B cell (primary cell): ENCODE measurements around the gene IKBKG. TPM values are rescaled to one million over a fixed set of nuclear protein-coding genes. Genes with fewer than 3 reads are reported as not detected.
A peak's percentile ranks its signal among the peaks of the same experiment; 100 is the strongest.
"Not testable (repeated sequence)": the region's sequence is repeated elsewhere in the genome, so short reads cannot be mapped to it uniquely, and the experiment has no call there.

Source experiments
- ATAC-seq: fragments of 200-7000 bp; cut with Tn5 transposase; one replicate; pipeline ENCODE4 v1.10.0; 2021; ENCODE audit warnings: low read depth, mild to moderate bottlenecking, moderate number of reproducible peaks, moderate library complexity
- CTCF ChIA-PET: fragments of 350-600 bp; sonication (Branson Sonifier 250); formaldehyde crosslinking; loops from one replicate; lab custom pipeline; 2021; ENCODE audit warnings: antibody characterized with exemption, inconsistent platforms; lab: Charles Lee
- POLR2A ChIA-PET: fragments of 350-600 bp; sonication (Branson Sonifier 250); formaldehyde crosslinking; loops from one replicate; lab custom pipeline; 2021; ENCODE audit warnings: antibody characterized with exemption; lab: Charles Lee
- DNase-seq: peaks from one replicate; pipeline ENCODE4 v3.0.0; 2013
- H2AFZ ChIP-seq: 2 replicates; pipeline ENCODE4 v1.6.1; 2012; ENCODE audit warnings: mild to moderate bottlenecking, low read depth, low read length; ENCODE audit not compliant: insufficient read depth, poor library complexity, severe bottlenecking
- H3K27ac ChIP-seq, 2 donors: 1 replicate in 1 of 2; 2 replicates in 1 of 2; pipeline ENCODE4 v1.5.1; 2012 to 2013; ENCODE audit warnings: low read length in 2 of 2, mild to moderate bottlenecking in 2 of 2, moderate library complexity in 1 of 2
- H3K27me3 ChIP-seq, 4 experiments: fragments of 200-600 bp in 1 of 4; sonication (generic) in 1 of 4; replicated peaks in 1 of 4; 1 replicate in 2 of 4; 2 replicates in 2 of 4; pipeline versions ENCODE4 v1.6.1 to v1.7.0; 2013 to 2016; ENCODE audit warnings: low read length in 3 of 4, mild to moderate bottlenecking in 2 of 4, mixed read lengths in 1 of 4, moderate library complexity in 1 of 4; ENCODE audit not compliant: insufficient read depth in 4 of 4, control insufficient read depth in 3 of 4; ENCODE audit errors: control extremely low read depth in 1 of 4
- H3K36me3 ChIP-seq, 2 experiments: replicated peaks in 1 of 2; 1 replicate in 1 of 2; 2 replicates in 1 of 2; pipeline versions ENCODE4 v1.6.1 to v1.7.1; 2013; ENCODE audit warnings: low read length in 1 of 2; ENCODE audit not compliant: insufficient read depth in 2 of 2, control insufficient read depth in 1 of 2; ENCODE audit errors: control extremely low read depth in 1 of 2, extremely low read depth in 1 of 2
- H3K4me1 ChIP-seq, 2 donors: fragments of 200-600 bp in 1 of 2; sonication (generic) in 1 of 2; 1 replicate in 1 of 2; 2 replicates in 1 of 2; pipeline versions ENCODE4 v1.5.1 to v1.6.1; 2013 to 2017; ENCODE audit warnings: low read length in 2 of 2; ENCODE audit not compliant: control insufficient read depth in 2 of 2, insufficient read depth in 2 of 2
- H3K4me2 ChIP-seq: replicated peaks from 2 replicates; pipeline ENCODE3; 2012; ENCODE audit warnings: mild to moderate bottlenecking, low read depth, low read length; ENCODE audit not compliant: poor library complexity, severe bottlenecking
- H3K4me3 ChIP-seq, 5 experiments: fragments of 200-600 bp in 1 of 5; sonication (generic) in 1 of 5; 1 replicate in 3 of 5; 2 replicates in 2 of 5; pipeline versions ENCODE4 v1.5.1 to v1.7.0; 2011 to 2016; ENCODE audit warnings: low read length in 4 of 5, mild to moderate bottlenecking in 4 of 5, low read depth in 2 of 5, control low read depth in 1 of 5, moderate library complexity in 1 of 5; ENCODE audit not compliant: insufficient read depth in 1 of 5; ENCODE audit errors: control extremely low read depth in 1 of 5, extremely low read depth in 1 of 5
- H3K79me2 ChIP-seq: fragments of 200-600 bp; sonication (generic); one replicate; pipeline ENCODE4 v1.6.0; 2016; ENCODE audit warnings: low read length; ENCODE audit not compliant: control insufficient read depth, insufficient read depth
- H3K9ac ChIP-seq: fragments of 200-600 bp; sonication (generic); 2 replicates; pipeline ENCODE4 v1.6.1; 2017; ENCODE audit warnings: mild to moderate bottlenecking, low read length, moderate library complexity
- H3K9me3 ChIP-seq, 3 donors: one replicate each; pipeline versions ENCODE4 v1.6.1 to v1.7.1; 2013; ENCODE audit warnings: low read length in 2 of 3; ENCODE audit not compliant: control insufficient read depth in 2 of 3, insufficient read depth in 1 of 3; ENCODE audit errors: control extremely low read depth in 1 of 3
- H4K20me1 ChIP-seq: 2 replicates; pipeline ENCODE4 v1.6.0; 2012; ENCODE audit warnings: mild to moderate bottlenecking, low read length; ENCODE audit not compliant: insufficient read depth, control insufficient read depth, poor library complexity, severe bottlenecking
- H3K27ac Mint-ChIP-seq: one replicate; pipeline ENCODE4 v1.8.0; 2021; ENCODE audit warnings: mixed read lengths
- H3K27me3 Mint-ChIP-seq: one replicate; pipeline ENCODE4 v1.8.0; 2021; ENCODE audit warnings: mixed read lengths
- H3K4me1 Mint-ChIP-seq: one replicate; pipeline ENCODE4 v1.8.0; 2021; ENCODE audit warnings: mixed read lengths
- H3K4me3 Mint-ChIP-seq: one replicate; pipeline ENCODE4 v1.8.0; 2021; ENCODE audit warnings: mixed read lengths
- H3K9me3 Mint-ChIP-seq: one replicate; pipeline ENCODE4 v1.8.0; 2022; ENCODE audit warnings: mixed read lengths; ENCODE audit not compliant: insufficient read depth
- WGBS: methylation state at CpG from one replicate; pipeline ENCODE4 v1.1.5; 2013; ENCODE audit warnings: missing lambda C conversion rate; ENCODE audit not compliant: insufficient coverage; 5-methylcytosine and 5-hydroxymethylcytosine counted together
- intact Hi-C: fragments of 100-400 bp; cut with micrococcal nuclease; formaldehyde crosslinking; loops from one replicate; pipeline ENCODE4 v1.10.0; 2022
- polyA plus RNA-seq: library from polyadenylated mRNA; depleted of rRNA; stranded (reverse); fragments of >200 nt; gene quantifications from 2 replicates; pipeline ENCODE4 v1.2.3, GENCODE V29; 2012
- total RNA-seq, 2 donors: library from RNA; stranded (reverse); fragments of 120-200 nt in 1 of 2; gene quantifications; 1 replicate in 1 of 2; 2 replicates in 1 of 2; pipeline versions ENCODE4 v1.2.3 to v1.2.4, GENCODE V29; 2013 to 2022

The IKBKG gene
- total and polyA plus RNA-seq, 2 donors (not counting 1 experiment from before 2014, with no cell fraction given), result 46.7 to 65.1 TPM

GRCh38 chrX:154570361-154570760 lies 22.9 kb downstream of the IKBKG start:
- WGBS, result no CpG with 5 or more reads among the region's 11 CpGs

GRCh38 chrX:154573061-154573460 lies 25.6 kb downstream of the IKBKG start:
- H3K27ac Mint-ChIP-seq, ATAC-seq, H2AFZ ChIP-seq, CTCF ChIA-PET, H3K4me3 Mint-ChIP-seq, H3K4me3 ChIP-seq, H3K36me3 ChIP-seq, H3K9me3 Mint-ChIP-seq, DNase-seq, H3K9ac ChIP-seq, H4K20me1 ChIP-seq, H3K27me3 Mint-ChIP-seq, H3K27ac ChIP-seq, H3K4me1 Mint-ChIP-seq, H3K79me2 ChIP-seq, H3K27me3 ChIP-seq, intact Hi-C loops, H3K4me2 ChIP-seq, H3K4me1 ChIP-seq, H3K9me3 ChIP-seq, POLR2A ChIA-PET: not testable (repeated sequence)
- WGBS, result no CpG with 5 or more reads among the region's 10 CpGs

More at GRCh38 chrX:154570361-154570760, 22.9 kb downstream of the IKBKG start:
- H3K27ac ChIP-seq, H3K4me1 ChIP-seq, H3K4me3 ChIP-seq, intact Hi-C loops, ATAC-seq, H3K27me3 ChIP-seq, H3K9me3 ChIP-seq, H2AFZ ChIP-seq, H3K79me2 ChIP-seq, H3K36me3 ChIP-seq, H3K9me3 Mint-ChIP-seq, H4K20me1 ChIP-seq, H3K27ac Mint-ChIP-seq, H3K4me2 ChIP-seq, POLR2A ChIA-PET, H3K4me1 Mint-ChIP-seq, CTCF ChIA-PET, H3K9ac ChIP-seq, H3K4me3 Mint-ChIP-seq, DNase-seq, H3K27me3 Mint-ChIP-seq: not testable (repeated sequence)

GRCh38 chrX:154575076-154575475 lies 27.7 kb downstream of the IKBKG start:
- H3K4me3 ChIP-seq, H3K4me1 ChIP-seq, POLR2A ChIA-PET, H3K79me2 ChIP-seq, H3K27ac Mint-ChIP-seq, H3K4me2 ChIP-seq, DNase-seq, H3K27me3 Mint-ChIP-seq, H3K4me3 Mint-ChIP-seq, CTCF ChIA-PET, H3K9me3 Mint-ChIP-seq, H3K9ac ChIP-seq, H2AFZ ChIP-seq, H3K4me1 Mint-ChIP-seq, H3K36me3 ChIP-seq, H3K27ac ChIP-seq, H4K20me1 ChIP-seq, H3K9me3 ChIP-seq, H3K27me3 ChIP-seq, intact Hi-C loops: not testable (repeated sequence)
- peak; percentile 57 for ATAC-seq
- no CpG with 5 or more reads among the region's 5 CpGs for WGBS

GRCh38 chrX:154582994-154583393 lies 35.6 kb downstream of the IKBKG start:
- H3K27ac ChIP-seq, H2AFZ ChIP-seq, H3K9me3 Mint-ChIP-seq, H3K4me3 ChIP-seq, H3K4me1 Mint-ChIP-seq, H3K9me3 ChIP-seq, H3K79me2 ChIP-seq, H3K4me2 ChIP-seq, DNase-seq, intact Hi-C loops, H3K27ac Mint-ChIP-seq, H3K4me3 Mint-ChIP-seq, H3K27me3 ChIP-seq, H3K9ac ChIP-seq, H4K20me1 ChIP-seq, POLR2A ChIA-PET, H3K4me1 ChIP-seq, CTCF ChIA-PET, H3K36me3 ChIP-seq, H3K27me3 Mint-ChIP-seq: not testable (repeated sequence)
- WGBS, result no CpG with 5 or more reads among the region's 8 CpGs
- peak; percentile 28 for ATAC-seq
